HG02973 (cell line): ENCODE measurements around the gene FARP2.

Source experiments
- ATAC-seq: cut with Tn5 transposase; IDR thresholded peaks from one replicate; pipeline ENCODE4 v1.9.1; 2021; ENCODE audit warnings: moderate library complexity; ENCODE audit not compliant: unreplicated experiment

FARP2 gene

DNA sequence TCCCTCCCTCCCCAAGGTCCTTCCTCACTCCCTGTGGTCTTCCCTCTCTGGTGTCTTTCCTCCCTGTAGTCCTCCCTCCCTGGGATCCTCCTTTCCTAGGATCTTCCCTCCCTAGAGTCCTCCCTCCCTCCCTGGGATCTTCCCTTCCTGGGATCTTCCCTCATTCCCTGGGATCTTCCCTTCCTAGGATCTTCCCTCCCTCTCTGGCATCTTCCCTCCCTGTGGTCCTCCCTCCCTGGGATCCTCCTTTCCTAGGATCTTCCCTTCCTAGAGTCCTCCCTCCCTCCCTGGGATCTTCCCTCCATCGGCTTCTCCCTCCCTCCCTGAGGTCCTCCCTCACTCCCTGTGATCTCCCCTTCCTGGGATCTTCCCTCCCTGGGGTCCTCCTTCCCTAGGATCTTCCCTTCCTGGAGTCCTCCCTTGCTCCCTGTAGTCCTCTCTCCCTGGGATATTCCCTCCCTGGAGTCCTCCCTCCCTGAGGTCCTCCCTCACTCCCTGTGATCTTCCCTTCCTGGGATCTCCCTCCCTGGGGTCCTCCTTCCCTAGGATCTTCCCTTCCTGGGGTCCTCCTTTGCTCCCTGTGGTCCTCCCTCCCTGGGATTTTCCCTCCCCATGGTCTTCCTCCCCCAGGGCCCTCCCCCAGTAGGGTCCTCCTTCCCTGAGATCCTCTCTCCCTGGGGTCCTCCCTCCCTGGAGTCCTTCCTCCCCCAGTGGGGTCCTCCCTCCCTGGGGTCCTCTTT lies 129.3 kb downstream of the FARP2 start:
- no peak for ATAC-seq

DNA sequence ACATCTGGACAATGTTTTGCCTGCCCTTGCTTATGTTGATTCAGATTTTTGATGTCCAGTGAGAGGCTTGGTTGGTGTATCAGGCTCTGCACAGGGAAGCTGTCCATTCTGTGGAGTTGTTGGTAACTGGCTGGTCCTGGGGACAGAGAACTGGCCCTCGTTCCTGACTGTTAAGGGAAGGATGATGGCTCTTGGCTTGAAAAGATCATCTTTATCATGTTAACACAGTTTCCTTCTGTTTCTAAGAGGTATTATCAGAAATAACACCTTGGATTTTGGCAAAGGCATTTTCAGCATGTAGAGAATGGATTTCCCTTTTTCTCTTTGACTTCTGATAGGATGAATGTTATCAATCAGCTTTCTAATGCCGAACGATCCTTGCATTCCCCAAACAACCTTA lies 133.0 kb downstream of the FARP2 start:
- ATAC-seq = no peak

DNA sequence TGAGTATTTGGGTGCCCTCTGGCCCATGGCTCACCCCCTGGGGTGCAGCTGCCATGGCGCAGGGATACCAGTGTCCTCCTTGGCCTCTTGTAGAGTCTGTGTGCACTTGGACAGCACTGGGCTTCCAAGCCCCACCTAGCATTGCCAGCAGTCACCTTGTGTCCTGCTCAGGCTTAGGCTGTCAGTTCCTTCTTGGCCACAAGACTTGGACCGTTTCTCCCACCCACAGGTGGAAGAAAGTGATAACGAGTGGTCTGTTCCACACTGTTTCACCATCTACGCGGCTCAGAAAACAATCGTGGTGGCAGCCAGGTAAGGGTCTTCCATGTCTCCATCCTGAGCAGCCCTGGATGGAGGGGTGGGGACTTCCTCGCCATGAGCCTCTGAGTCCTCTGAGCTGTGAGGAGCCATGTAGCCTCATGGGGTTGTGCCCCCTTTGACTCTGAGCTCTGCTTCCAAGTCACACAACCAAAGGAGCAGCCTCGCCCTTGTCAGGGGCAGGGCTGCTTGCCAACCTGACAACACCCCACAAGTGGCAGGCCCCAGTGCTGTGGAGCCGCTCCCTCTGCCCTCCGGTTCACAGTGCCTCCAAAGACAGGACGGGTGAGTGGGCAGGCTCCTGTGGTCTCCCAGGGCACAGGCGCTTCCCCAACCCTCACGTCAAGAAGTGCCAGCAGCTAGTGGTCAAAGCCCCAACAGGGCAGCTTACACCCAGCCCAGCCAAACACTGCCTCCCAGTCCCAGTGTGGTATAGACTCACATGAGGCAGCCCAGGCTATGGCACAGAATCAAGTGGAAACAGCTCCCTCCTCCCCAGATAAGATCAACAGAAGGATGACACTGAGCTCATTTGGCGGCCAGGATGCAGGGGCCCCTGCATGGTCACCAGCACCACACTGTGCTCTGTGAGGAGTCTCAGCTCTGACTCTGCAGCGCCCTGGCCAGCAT lies 133.9 kb downstream of the FARP2 start:
- ATAC-seq = no peak

DNA sequence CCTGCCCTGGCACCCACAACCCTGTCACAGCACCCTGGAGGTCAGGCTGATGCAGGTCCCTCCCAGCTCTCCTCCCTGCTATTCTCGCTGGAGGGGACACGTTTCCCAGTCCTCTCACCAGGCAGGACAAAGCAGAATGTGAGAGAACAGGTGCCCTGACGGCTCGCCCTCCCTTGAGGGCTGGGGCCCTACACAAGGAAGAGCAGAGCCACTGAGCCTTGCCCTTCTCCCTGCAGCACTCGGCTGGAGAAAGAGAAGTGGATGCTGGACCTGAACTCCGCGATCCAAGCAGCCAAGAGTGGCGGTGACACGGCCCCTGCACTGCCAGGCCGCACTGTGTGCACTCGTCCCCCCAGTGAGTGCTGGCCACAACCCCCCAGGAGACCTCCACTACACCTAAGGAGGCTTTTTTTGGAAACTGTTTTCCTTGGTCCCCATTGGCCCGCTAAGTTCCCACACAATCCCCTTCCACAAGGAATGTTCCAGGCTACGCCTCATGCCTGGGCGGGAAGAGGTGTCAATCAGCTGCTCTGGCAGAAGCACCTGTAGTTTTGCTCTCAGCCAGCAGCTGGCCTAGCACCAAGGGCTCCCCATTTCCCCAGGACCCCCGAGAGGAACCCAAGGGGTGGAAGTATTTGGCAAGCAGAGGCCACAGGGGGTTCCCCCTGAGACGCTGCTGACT lies 134.9 kb downstream of the FARP2 start:
- no peak for ATAC-seq

- ATAC-seq = no peak
Measured at GRCh38 chr2:241491549-241492173, 135.6 kb downstream of the FARP2 start.

DNA sequence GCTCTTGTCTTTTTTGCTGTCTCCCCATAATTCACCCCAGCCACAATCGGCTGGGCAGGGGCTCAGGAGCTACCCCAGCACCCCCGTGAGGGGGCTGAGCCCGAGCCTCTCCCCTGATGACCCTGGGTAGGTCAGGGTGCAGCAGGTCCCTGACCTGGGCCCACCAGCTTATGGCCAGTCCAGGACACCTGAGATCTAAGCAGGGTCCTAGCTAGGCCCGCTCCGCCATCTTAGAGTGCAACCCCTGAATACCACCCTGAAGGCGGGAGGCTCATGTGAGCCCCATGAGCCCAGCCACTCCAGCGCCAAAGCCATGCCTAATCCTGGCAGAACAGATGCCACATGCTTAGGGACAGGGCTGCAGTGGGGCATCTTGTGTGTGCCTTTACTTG lies 136.1 kb downstream of the FARP2 start:
- no peak for ATAC-seq

DNA sequence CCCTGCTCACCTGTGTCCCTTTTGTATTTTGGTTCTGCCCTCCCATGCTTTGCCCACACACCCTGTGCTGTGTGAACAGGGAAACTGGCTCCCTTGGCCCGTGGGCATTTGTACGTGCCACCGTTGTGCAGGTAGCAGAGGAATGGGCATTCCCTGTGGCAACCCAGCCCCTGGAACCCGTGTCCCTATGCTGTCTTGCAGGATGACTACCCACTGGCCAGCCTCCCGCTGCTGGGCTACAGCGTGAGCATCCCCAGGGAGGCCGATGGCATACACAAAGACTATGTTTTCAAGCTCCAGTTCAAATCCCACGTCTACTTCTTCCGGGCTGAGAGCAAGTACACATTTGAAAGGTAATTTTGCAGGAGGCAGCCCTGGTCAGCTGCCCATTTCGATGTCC lies 137.0 kb downstream of the FARP2 start:
- ATAC-seq = no peak

DNA sequence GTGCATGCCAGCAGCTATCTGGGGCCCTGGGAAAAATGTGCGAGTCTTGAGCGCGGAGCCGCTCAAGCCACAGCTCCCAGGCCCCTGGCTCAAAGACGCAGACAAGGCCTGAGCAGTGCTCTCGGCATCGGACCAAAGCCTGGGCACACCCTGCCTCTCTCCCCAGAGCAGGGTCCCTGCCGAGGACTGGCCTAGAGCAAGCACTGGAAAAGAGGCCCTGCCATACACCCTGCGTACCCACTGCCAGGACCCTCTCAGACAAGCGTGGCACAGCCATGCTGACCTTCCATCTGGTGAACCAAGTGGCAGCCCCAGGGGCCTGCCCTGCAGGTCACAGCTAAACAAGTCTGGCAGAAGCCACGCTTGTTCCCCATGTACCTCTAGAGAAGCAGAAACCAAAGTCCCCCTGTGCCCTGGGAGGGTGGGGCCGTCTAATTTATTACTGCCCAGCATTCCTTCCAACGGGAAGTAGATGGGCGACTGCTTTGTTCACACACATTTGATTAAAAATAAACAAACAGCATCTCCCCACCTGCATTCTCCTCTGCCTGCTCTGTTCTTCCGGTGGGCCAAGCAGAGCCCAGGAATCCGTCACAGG lies 138.3 kb downstream of the FARP2 start:
- no peak for ATAC-seq

DNA sequence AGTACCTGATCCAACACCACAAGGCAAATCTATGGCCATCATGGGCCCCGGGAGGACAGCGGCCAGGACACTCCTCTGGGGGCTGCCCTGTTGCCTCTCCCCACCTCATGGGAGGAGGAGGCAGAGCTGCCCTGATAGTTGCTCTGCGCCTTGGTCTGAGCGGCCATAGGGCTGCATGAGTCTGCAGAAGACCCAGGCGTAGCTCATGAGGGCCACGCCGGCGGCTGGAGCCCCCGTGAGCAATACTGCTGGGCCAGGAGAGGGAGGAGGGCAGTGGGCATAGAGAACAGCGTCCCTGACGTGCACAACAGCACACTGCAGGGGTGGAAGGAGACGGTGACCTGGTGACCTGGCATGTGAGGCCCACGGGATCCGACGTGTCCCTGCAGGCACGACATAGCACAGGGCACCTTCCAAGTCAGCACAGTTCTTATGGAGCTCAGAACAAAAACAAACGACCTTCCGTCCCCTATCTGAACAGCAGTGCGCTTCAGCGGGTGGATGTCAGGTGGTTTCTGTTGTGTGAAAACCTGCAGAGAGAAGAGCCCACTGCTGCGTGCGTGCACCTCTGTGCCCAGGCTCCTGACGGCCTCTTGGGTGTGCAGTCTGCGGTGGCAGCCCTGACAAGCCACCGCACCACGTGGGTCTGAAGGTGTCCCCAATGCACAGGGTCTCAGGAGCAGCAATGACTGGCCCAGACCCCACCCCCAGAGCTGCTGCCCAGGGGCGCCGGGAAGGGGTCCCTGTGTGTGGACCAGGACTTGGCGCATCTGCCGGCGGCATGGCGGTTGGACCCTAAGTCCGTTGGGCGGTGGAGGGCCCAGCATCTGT lies 139.3 kb downstream of the FARP2 start:
- ATAC-seq = no peak

GRCh38 chr2:241496003-241496707 lies 140.1 kb downstream of the FARP2 start:
- no peak for ATAC-seq

DNA sequence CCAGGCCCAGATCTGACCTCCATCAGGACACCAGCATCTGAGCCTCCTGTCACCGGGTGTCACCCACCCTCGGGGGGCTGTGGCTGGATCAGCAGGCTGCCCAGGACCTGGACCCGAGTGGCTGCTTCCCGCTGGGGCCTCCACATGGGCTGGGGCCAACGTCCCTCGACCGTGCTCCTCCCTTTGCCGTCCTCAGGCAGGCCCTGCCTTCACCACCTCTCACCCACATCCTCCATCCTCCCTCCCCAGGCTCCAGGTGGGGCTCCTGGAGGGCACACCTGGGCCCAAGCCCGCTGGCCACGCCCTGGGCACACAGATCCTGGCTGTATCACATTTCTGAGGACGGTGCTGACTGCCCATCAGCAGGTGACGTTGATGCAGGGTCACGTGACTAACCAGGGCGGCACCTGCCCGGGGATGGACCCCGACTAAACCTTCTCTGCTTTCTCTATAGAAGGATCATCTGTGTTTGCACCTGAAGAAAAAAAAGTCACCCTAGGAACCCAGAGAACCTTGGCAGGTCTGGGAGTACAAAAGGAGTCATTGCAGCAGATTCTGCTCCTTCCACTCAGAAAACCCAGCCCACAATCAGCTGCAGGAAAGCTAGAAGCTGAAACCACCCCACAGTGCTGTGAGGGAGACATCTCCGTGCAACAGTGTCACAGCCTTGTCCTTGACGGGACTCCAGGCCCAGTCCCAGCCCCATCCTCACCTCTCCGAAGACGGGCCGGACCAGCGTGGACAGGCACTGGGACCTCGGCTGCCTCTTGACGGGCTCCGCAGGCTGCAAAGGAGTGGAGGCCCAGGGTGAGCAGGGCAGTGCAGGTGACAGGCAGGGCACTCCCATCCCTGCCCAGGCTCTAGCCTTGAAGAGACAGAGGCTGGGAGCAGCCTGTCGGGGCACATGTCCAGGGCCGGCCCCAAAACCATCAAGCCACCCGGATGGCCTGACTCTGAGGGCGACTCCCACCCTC lies 141.1 kb downstream of the FARP2 start:
- no peak for ATAC-seq

GRCh38 chr2:241498115-241499070 lies 142.3 kb downstream of the FARP2 start:
- no peak for ATAC-seq

GRCh38 chr2:241499146-241499965 lies 143.3 kb downstream of the FARP2 start:
- no peak for ATAC-seq

GRCh38 chr2:241500016-241500415 lies 143.9 kb downstream of the FARP2 start:
- ATAC-seq = no peak

GRCh38 chr2:241500431-241500975 lies 144.4 kb downstream of the FARP2 start:
- no peak for ATAC-seq

DNA sequence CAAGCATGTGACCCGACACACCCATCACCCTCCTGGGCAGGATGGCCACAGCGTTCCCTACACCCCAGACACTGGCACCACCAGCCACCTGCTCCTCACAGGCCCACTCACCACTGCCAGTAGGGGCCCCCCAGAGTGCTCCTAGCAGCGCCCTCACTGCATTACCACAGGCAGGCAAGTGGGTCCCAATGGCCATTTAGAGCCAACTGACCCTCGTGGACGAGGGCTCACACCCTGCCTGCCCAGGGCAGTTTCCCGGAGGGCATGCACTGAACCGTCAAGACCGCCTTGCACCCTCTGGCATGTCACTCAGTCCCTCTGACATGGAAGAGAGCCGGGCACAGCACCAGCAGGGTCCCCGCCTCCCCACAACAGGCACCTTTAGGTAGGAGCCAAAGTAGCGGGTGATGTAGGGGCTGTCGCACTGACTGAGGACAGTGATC lies 145.0 kb downstream of the FARP2 start:
- no peak for ATAC-seq
